H1 (cell line): ENCODE measurements around the gene C3orf62. TPM values are rescaled to one million over a fixed set of nuclear protein-coding genes. Genes with fewer than 3 reads are reported as not detected.

ENCODE experiments used
- CTCF ChIA-PET: fragments of 300-600 bp; sonication (Branson Sonifier 250); formaldehyde crosslinking; loops from one replicate; lab custom pipeline; 2021; ENCODE audit not compliant: partially characterized antibody; lab: Charles Lee
- POLR2A ChIA-PET: fragments of 300-600 bp; sonication (Branson Sonifier 250); formaldehyde crosslinking; loops from one replicate; lab custom pipeline; 2021; ENCODE audit warnings: inconsistent platforms; ENCODE audit not compliant: partially characterized antibody; lab: Charles Lee
- DNase-seq, 2 experiments: peaks; one replicate each; pipeline versions ENCODE4 v3.0.0 to v3.0.0-alpha.2; 2010 to 2022; ENCODE audit warnings: low spot score in 2 of 2, low read depth in 1 of 2, mixed read lengths in 1 of 2
- FAIRE-seq: peaks from 2 replicates; lab custom pipeline; 2011; peaks lifted over from hg19 to GRCh38; lab: Jason Lieb, UNC
- H2AFZ ChIP-seq: 2 replicates; pipeline ENCODE4 v1.8.1; 2012; ENCODE audit warnings: low read length, inconsistent platforms
- H2AK5ac ChIP-seq: 2 replicates; pipeline ENCODE4 v1.6.1; 2013; ENCODE audit warnings: low read depth, low read length
- H2BK120ac ChIP-seq: replicated peaks from 2 replicates; pipeline ENCODE3; 2013; ENCODE audit warnings: low read depth, low read length, inconsistent platforms
- H2BK12ac ChIP-seq: 2 replicates; pipeline ENCODE4 v1.6.1; 2013; ENCODE audit warnings: low read depth, low read length
- H2BK15ac ChIP-seq: 2 replicates; pipeline ENCODE4 v1.6.1; 2013; ENCODE audit warnings: low read length
- H2BK20ac ChIP-seq: 2 replicates; pipeline ENCODE4 v1.6.1; 2013; ENCODE audit warnings: low read length
- H2BK5ac ChIP-seq: 2 replicates; pipeline ENCODE4 v1.6.1; 2013; ENCODE audit warnings: low read depth, low read length
- H3K14ac ChIP-seq: 2 replicates; pipeline ENCODE4 v1.6.1; 2013; ENCODE audit warnings: inconsistent platforms; ENCODE audit not compliant: insufficient read length
- H3K18ac ChIP-seq: 2 replicates; pipeline ENCODE4 v1.6.1; 2013; ENCODE audit warnings: low read length; ENCODE audit errors: extremely low read depth
- H3K23ac ChIP-seq: 2 replicates; pipeline ENCODE4 v1.6.1; 2013; ENCODE audit warnings: inconsistent platforms; ENCODE audit not compliant: insufficient read length
- H3K23me2 ChIP-seq: 2 replicates; pipeline ENCODE4 v1.6.1; 2013; ENCODE audit warnings: low read depth, low read length
- H3K27ac ChIP-seq: 2 replicates; pipeline ENCODE4 v1.6.1; 2011; ENCODE audit warnings: low read depth, low read length, inconsistent platforms
- H3K27me3 ChIP-seq, 4 experiments: replicated peaks in 1 of 4; 1 replicate in 1 of 4; 2 replicates in 3 of 4; pipeline versions ENCODE4 v1.6.1 to v1.8.1; 2011 to 2013; ENCODE audit warnings: low read length in 3 of 4, mild to moderate bottlenecking in 3 of 4, inconsistent platforms in 2 of 4, mixed read lengths in 2 of 4, moderate library complexity in 1 of 4; ENCODE audit not compliant: control insufficient read depth in 3 of 4, insufficient read depth in 3 of 4; ENCODE audit errors: extremely low read depth in 1 of 4
- H3K36me3 ChIP-seq, 4 experiments: 2 replicates each; pipeline versions ENCODE4 v1.6.1 to v1.8.1; 2011 to 2013; ENCODE audit warnings: mild to moderate bottlenecking in 4 of 4, low read length in 3 of 4, moderate library complexity in 2 of 4, control low read depth in 1 of 4, inconsistent platforms in 1 of 4; ENCODE audit not compliant: insufficient read depth in 4 of 4, control insufficient read depth in 2 of 4
- H3K4ac ChIP-seq: replicated peaks from 2 replicates; pipeline ENCODE3; 2013; ENCODE audit warnings: low read length, low read depth, mixed read lengths, inconsistent platforms; ENCODE audit not compliant: insufficient read length
- H3K4me1 ChIP-seq, 4 experiments: replicated peaks in 1 of 4; 1 replicate in 1 of 4; 2 replicates in 3 of 4; pipeline versions ENCODE4 v1.6.1 to v1.8.1; 2011 to 2013; ENCODE audit warnings: low read length in 3 of 4, inconsistent platforms in 2 of 4, mixed read lengths in 1 of 4; ENCODE audit not compliant: insufficient read depth in 4 of 4, control insufficient read depth in 3 of 4
- H3K4me2 ChIP-seq, 2 experiments: 2 replicates each; pipeline versions ENCODE4 v1.6.1 to v1.8.1; 2011 to 2013; ENCODE audit warnings: low read depth in 2 of 2, low read length in 2 of 2, control low read depth in 1 of 2, inconsistent platforms in 1 of 2, mild to moderate bottlenecking in 1 of 2; ENCODE audit not compliant: insufficient read depth in 1 of 2
- H3K4me3 ChIP-seq, 4 experiments: fragments of 200-600, 300-600 bp in 1 of 4; sonication (generic), shearing (Covaris generic), sonication (Bioruptor Twin) in 1 of 4; 2 replicates each; pipeline versions ENCODE4 v1.5.1 to v1.8.1; 2011 to 2016; ENCODE audit warnings: low read length in 4 of 4, low read depth in 3 of 4, control low read depth in 2 of 4, inconsistent platforms in 2 of 4, mild to moderate bottlenecking in 2 of 4, mixed read lengths in 1 of 4, moderate library complexity in 1 of 4; ENCODE audit not compliant: insufficient read depth in 2 of 4; ENCODE audit errors: extremely low read depth in 1 of 4
- H3K56ac ChIP-seq: replicated peaks from 2 replicates; pipeline ENCODE3; 2013; ENCODE audit warnings: low read depth, mild to moderate bottlenecking, mixed read lengths, low read length, inconsistent platforms; ENCODE audit not compliant: insufficient read length
- H3K79me1 ChIP-seq: 2 replicates; pipeline ENCODE4 v1.6.1; 2013; ENCODE audit warnings: low read depth, low read length, control low read depth
- H3K79me2 ChIP-seq, 2 experiments: 2 replicates each; pipeline versions ENCODE4 v1.6.1 to v1.8.1; 2012 to 2013; ENCODE audit warnings: low read length in 2 of 2, mild to moderate bottlenecking in 2 of 2, inconsistent platforms in 1 of 2; ENCODE audit not compliant: insufficient read depth in 2 of 2, control insufficient read depth in 1 of 2
- H3K9ac ChIP-seq, 4 experiments: replicated peaks in 1 of 4; 1 replicate in 1 of 4; 2 replicates in 3 of 4; pipeline versions ENCODE4 v1.6.1 to v1.8.1; 2011 to 2013; ENCODE audit warnings: low read depth in 3 of 4, low read length in 3 of 4, control low read depth in 2 of 4, mild to moderate bottlenecking in 2 of 4, moderate library complexity in 2 of 4, inconsistent platforms in 1 of 4; ENCODE audit errors: extremely low read depth in 1 of 4
- H3K9me3 ChIP-seq, 2 experiments: 2 replicates each; pipeline versions ENCODE4 v1.6.1 to v1.8.1; 2012 to 2013; ENCODE audit warnings: mild to moderate bottlenecking in 2 of 2, moderate library complexity in 2 of 2, control low read depth in 1 of 2, inconsistent platforms in 1 of 2, low read depth in 1 of 2, low read length in 1 of 2, mixed read lengths in 1 of 2; ENCODE audit not compliant: insufficient read depth in 2 of 2
- H4K20me1 ChIP-seq, 2 experiments: replicated peaks in 1 of 2; 2 replicates each; pipeline versions ENCODE3 to v1.8.1; 2011 to 2013; ENCODE audit warnings: inconsistent platforms in 2 of 2, low read length in 2 of 2, mild to moderate bottlenecking in 1 of 2; ENCODE audit not compliant: insufficient read depth in 2 of 2, control insufficient read depth in 1 of 2
- H4K5ac ChIP-seq: 2 replicates; pipeline ENCODE4 v1.6.1; 2013; ENCODE audit warnings: low read length, low read depth, mixed read lengths, inconsistent platforms; ENCODE audit not compliant: insufficient read length
- H4K8ac ChIP-seq: 2 replicates; pipeline ENCODE4 v1.8.0; 2013; ENCODE audit warnings: mild to moderate bottlenecking, moderate library complexity, low read length, inconsistent platforms; ENCODE audit not compliant: insufficient read depth; ENCODE audit errors: extremely low read depth
- H4K91ac ChIP-seq: replicated peaks from 2 replicates; pipeline ENCODE3; 2013; ENCODE audit warnings: low read length, mixed read lengths, inconsistent platforms; ENCODE audit not compliant: insufficient read length
- ASH2L ChIP-seq: fragments of 200-600, 300-600 bp; sonication (generic); IDR thresholded peaks from one replicate; pipeline ENCODE4 v1.7.1; 2017; ENCODE audit warnings: low read length
- EP300 ChIP-seq, 2 experiments: IDR thresholded peaks; 1 replicate in 1 of 2; 2 replicates in 1 of 2; pipeline ENCODE4 v1.6.1; 2011 to 2012; ENCODE audit warnings: low read depth in 2 of 2, low read length in 2 of 2, mild to moderate bottlenecking in 2 of 2, borderline replicate concordance in 1 of 2, inconsistent platforms in 1 of 2, moderate library complexity in 1 of 2
- TBP ChIP-seq: IDR thresholded peaks from 2 replicates; pipeline ENCODE4 v1.6.1; 2011; ENCODE audit warnings: low read depth, low read length, improper control_type of control experiment
- WGBS, 2 experiments: shearing (Covaris generic) in 1 of 2; methylation state at CpG; one replicate each; pipeline versions ENCODE4 v1.1.6 to v1.1.7; 2013 to 2015; ENCODE audit warnings: low lambda C conversion rate in 2 of 2, mixed read lengths in 2 of 2, inconsistent platforms in 1 of 2, low coverage in 1 of 2, missing lambda C conversion rate in 1 of 2; ENCODE audit not compliant: insufficient replicate concordance in 2 of 2, insufficient coverage in 1 of 2, insufficient read length in 1 of 2; ENCODE audit errors: extremely low coverage in 1 of 2, missing lambda C conversion rate in 1 of 2; 5-methylcytosine and 5-hydroxymethylcytosine counted together
- polyA plus RNA-seq, 7 experiments: library from polyadenylated mRNA; depleted of rRNA in 3 of 7; stranded (reverse) in 5 of 7; unstranded in 2 of 7; fragments of >200 nt in 5 of 7; fragments of 200-250 nt in 2 of 7; gene quantifications; 1 replicate in 5 of 7; 2 replicates in 1 of 7; 4 replicates in 1 of 7; pipeline versions ENCODE4 v1.2.1 to v1.2.3, GENCODE V29; 2011 to 2013; ENCODE audit warnings: missing spikeins in 2 of 7, mixed read lengths in 2 of 7
- total RNA-seq: library from RNA; stranded (reverse); fragmentation: NEBNext Ultra II Directional; extraction: Animal tissue kit (Norgen Biotek cat#: 25700); gene quantifications from 2 replicates; pipeline ENCODE4 v1.2.1, GENCODE V29; 2021

The C3orf62 gene
- total and polyA plus RNA-seq, 2 of the 8 experiments (the other 6 are each of a cell fraction or from before 2014, with no cell fraction given) = 1.1 to 3.0 TPM

DNA sequence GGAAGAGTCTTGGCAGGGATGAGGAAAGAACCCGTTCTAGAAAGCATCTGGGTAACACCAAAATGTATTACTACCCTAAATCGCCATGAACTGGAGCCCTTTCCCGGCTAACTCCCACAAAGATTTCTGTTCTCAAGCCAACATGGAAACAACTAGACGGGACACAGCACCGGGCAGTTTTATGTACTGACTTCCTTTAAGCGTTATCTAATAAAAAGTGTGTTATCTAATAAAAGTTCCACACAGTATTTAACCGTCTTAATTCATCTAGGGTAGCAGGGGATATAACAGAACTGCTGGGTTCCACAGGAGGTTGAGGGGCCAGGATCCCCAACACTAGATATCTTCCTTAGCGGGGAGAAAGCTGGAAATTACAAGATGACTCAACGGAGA is 347 bp upstream of the C3orf62 start:
- no peak overlapping the region for H4K5ac ChIP-seq
- peak overlapping the region in 2 of 4 experiments; percentile 10 to 18; a peak in 1 of 7 replicates for H3K9ac ChIP-seq

More for the DNA sequence above, 347 bp upstream of the C3orf62 start:
- H3K36me3 ChIP-seq = peaks cover 0 to 13% (median 6%) of the 10 kb centered on the region in 4 experiments; a peak in 3 of 8 replicates
- no peak for DNase-seq
- H2BK20ac ChIP-seq = no peak overlapping the region
- no peaks in the 10 kb centered on the region for H4K20me1 ChIP-seq
- H3K23me2 ChIP-seq = no peaks in the 10 kb centered on the region
- H2BK5ac ChIP-seq = no peak overlapping the region
- TF ChIP-seq TBP (no peak), ASH2L (peak; percentile 1), EP300 (IDR thresholded peaks at IDR 0.05; ENCODE audit: borderline replicate concordance in 1 of 2, low read depth in 2 of 2, low read length in 2 of 2) (no peak)
- TF ChIP-seq, all 59 proteins: peak for 1
- Histone ChIP-seq H3K27ac (no peak overlapping the region), H2BK120ac (no peak overlapping the region), H2AFZ (no peak overlapping the region), H2BK15ac (no peak overlapping the region), H3K18ac (no peak overlapping the region), H3K4me2 (peak overlapping the region; percentile 43 to 59), H2AK5ac (no peak overlapping the region), H3K9me3 (no peaks in the 10 kb centered on the region), H3K79me1 (no peaks in the 10 kb centered on the region), H3K4me1 (peaks cover 0 to 4% (median 1%) of the 10 kb centered on the region in 4 experiments; a peak in 3 of 7 replicates), H4K91ac (no peak overlapping the region), H3K27me3 (no peaks in the 10 kb centered on the region), H2BK12ac (no peak overlapping the region), H3K56ac (no peak overlapping the region), H3K14ac (no peak overlapping the region), H3K4ac (no peak overlapping the region), H4K8ac (peak overlapping the region; percentile 91; the same call in 1 of the 2 replicates), H3K23ac (no peak overlapping the region), H3K4me3 (peak overlapping the region; percentile 25 to 55 (median 36)), H3K79me2 (no peaks in the 10 kb centered on the region)
- ChIA-PET POLR2A (interaction anchor here (0.8 to 1.9 kb wide), 9 partner anchors 9 to 192 kb away, joined by 3 to 10 read pairs (median 4); partner anchors contain the start of genes QRICH1 and USP4), CTCF (interaction anchor here (0.6 to 1.6 kb wide), 3 partner anchors 14 to 358 kb away, joined by 3 to 4 read pairs (median 3); no protein-coding TSS in a partner anchor)
- FAIRE-seq = no peak
- 74% methylated on average over 9 of the region's 9 CpGs; no CpG with 5 or more reads in 1 of the 2 experiments for WGBS, 2 experiments
